Vagina (tissue), 2 donors: Measurements from ENCODE around the gene NFIA. TPM values are rescaled to one million over a fixed set of nuclear protein-coding genes. Genes with fewer than 3 reads are reported as not detected.

Experiments
- DNase-seq, 2 donors: peaks; one replicate each; pipeline ENCODE4 v3.0.0-alpha.2; 2017; ENCODE audit errors: extremely low spot score in 2 of 2
- H3K27ac ChIP-seq: fragments of 200-600 bp; sonication (generic); one replicate; pipeline ENCODE4 v1.5.1; 2019
- H3K27me3 ChIP-seq: fragments of 200-600 bp; sonication (generic); one replicate; pipeline ENCODE4 v1.5.1; 2019
- H3K36me3 ChIP-seq, 2 donors: fragments of 200-600 bp; sonication (generic); one replicate each; pipeline ENCODE4 v1.5.1; 2017 to 2019
- H3K4me1 ChIP-seq: fragments of 200-600 bp; sonication (generic); one replicate; pipeline ENCODE4 v1.5.1; 2019
- H3K4me3 ChIP-seq, 2 donors: fragments of 200-600 bp; sonication (generic); 1 replicate in 1 of 2; 2 replicates in 1 of 2; pipeline ENCODE4 v1.5.1; 2016 to 2019
- H3K9me3 ChIP-seq: fragments of 200-600 bp; sonication (generic); one replicate; pipeline ENCODE4 v1.5.1; 2019
- POLR2A ChIP-seq, 2 donors: fragments of 450-650 bp; IDR thresholded peaks; one replicate each; pipeline ENCODE4 v1.6.1; 2017; ENCODE audit warnings: antibody characterized with exemption in 2 of 2, mild to moderate bottlenecking in 2 of 2, moderate library complexity in 2 of 2
- POLR2AphosphoS5 ChIP-seq, 2 donors: sonication (generic); formaldehyde crosslinking; IDR thresholded peaks; one replicate each; pipeline ENCODE4 v1.9.0; 2017; ENCODE audit warnings: antibody characterized with exemption in 2 of 2, mild to moderate bottlenecking in 2 of 2, low read depth in 1 of 2; ENCODE audit not compliant: insufficient read depth in 1 of 2
- intact Hi-C: fragments of 100-400 bp; cut with DNase I; formaldehyde crosslinking; loops from one replicate; pipeline ENCODE4 v1.15.1; 2023
- total RNA-seq: library from RNA; depleted of rRNA; stranded (reverse); fragments of >200 nt; gene quantifications from one replicate; pipeline ENCODE4 v1.2.3, GENCODE V29; 2016
- TF ChIP-seq, protein P1 (sequence below), 3 experiments: fragments of 450-650 bp in 2 of 3; fragments of 200-600 bp in 1 of 3; sonication (generic) in 1 of 3; IDR thresholded peaks; one replicate each; pipeline ENCODE4 v1.5.1; 2017 to 2019; ENCODE audit warnings: antibody characterized with exemption in 3 of 3, mild to moderate bottlenecking in 2 of 3, moderate library complexity in 2 of 3

NFIA gene
- total RNA-seq, 1 donor from 2014 or later: 59.2 TPM

DNA sequence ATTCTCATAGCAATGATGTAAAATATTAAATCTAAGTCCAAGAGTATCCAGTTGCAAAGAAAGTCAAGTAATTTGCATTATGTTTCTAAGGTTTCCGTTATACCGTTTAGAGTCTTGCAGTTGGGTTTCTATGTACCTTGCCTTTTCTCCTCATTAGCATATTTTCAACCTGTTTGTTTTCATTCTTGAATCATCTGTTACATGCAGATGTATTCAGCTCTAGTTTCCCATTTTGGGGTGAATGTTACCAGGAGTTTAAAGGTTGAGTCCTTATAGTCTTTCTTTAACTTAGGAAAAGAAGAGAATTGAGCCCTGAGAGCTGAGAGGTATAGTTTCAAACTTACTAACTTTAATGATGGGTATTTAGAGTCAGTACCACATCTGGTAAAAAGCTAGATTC lies 139.9 kb downstream of the NFIA start:
- Histone ChIP-seq H3K9me3 (no peaks in the 10 kb centered on the region), H3K4me1 (peaks cover 42% of the 10 kb centered on the region), H3K27me3 (no peaks in the 10 kb centered on the region), H3K4me3 (no peak overlapping the region), H3K36me3 (no peaks in the 10 kb centered on the region), H3K27ac (no peak overlapping the region)
- no peak for DNase-seq
- intact Hi-C loops: no loop called here
- TF ChIP-seq, protein P1, sequence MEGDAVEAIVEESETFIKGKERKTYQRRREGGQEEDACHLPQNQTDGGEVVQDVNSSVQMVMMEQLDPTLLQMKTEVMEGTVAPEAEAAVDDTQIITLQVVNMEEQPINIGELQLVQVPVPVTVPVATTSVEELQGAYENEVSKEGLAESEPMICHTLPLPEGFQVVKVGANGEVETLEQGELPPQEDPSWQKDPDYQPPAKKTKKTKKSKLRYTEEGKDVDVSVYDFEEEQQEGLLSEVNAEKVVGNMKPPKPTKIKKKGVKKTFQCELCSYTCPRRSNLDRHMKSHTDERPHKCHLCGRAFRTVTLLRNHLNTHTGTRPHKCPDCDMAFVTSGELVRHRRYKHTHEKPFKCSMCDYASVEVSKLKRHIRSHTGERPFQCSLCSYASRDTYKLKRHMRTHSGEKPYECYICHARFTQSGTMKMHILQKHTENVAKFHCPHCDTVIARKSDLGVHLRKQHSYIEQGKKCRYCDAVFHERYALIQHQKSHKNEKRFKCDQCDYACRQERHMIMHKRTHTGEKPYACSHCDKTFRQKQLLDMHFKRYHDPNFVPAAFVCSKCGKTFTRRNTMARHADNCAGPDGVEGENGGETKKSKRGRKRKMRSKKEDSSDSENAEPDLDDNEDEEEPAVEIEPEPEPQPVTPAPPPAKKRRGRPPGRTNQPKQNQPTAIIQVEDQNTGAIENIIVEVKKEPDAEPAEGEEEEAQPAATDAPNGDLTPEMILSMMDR (IDR thresholded peaks at IDR 0.05): no peak
- TF ChIP-seq POLR2AphosphoS5 (IDR thresholded peaks at IDR 0.05; ENCODE audit: insufficient read depth in 1 of 2, low read depth in 1 of 2): no peak
- no peak for TF ChIP-seq POLR2A (IDR thresholded peaks at IDR 0.05)

DNA sequence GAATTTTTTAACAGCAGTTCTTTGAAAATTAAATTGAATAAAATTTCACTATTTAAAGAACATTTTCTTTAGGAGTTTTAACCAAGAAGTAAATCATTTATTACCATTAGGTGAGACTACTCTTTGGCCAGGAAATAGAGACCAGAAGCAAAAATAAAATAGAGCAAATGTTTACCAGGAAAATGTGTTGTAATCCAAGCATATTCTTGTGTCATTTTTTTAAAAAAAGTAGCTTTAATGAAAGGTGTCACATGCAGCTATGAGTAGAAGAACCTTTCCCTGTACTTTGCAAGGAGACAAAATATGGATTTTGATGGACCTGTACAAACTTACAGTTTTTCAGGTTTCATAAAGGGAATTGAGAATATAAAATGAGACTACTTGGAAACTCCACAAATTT lies 140.8 kb downstream of the NFIA start:
- H3K36me3 ChIP-seq: no peaks in the 10 kb centered on the region
- peaks cover 49% of the 10 kb centered on the region for H3K4me1 ChIP-seq
- intact Hi-C loops: no loop called here
- no peak overlapping the region for H3K27ac ChIP-seq
- TF ChIP-seq POLR2A (IDR thresholded peaks at IDR 0.05) (no peak), POLR2AphosphoS5 (IDR thresholded peaks at IDR 0.05; ENCODE audit: insufficient read depth in 1 of 2, low read depth in 1 of 2) (no peak)
- TF ChIP-seq, protein P1 (IDR thresholded peaks at IDR 0.05): no peak
- DNase-seq: no peak
- no peaks in the 10 kb centered on the region for H3K27me3 ChIP-seq
- H3K4me3 ChIP-seq: no peak overlapping the region
- H3K9me3 ChIP-seq: no peaks in the 10 kb centered on the region

DNA sequence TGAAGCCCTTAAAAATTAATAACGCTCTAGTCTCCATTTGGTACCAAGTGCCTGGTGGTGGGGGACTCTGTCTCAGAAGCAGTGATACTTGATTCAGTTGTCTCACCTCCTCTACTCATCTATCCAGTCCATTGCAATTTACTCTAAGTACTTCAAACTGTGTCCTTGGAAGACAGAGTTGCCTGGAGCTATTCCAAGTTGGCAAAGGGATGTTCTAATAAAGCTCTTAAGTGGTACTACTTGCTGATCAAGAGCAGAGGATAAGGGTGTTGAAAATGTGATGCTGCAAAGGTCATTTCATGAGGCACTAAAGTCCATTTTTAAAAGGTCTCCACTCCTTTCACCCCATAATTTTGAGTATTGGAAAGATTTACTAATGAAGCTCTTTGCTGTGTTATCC lies 142.2 kb downstream of the NFIA start:
- Histone ChIP-seq H3K27ac (no peak overlapping the region), H3K4me1 (peaks cover 53% of the 10 kb centered on the region)

DNA sequence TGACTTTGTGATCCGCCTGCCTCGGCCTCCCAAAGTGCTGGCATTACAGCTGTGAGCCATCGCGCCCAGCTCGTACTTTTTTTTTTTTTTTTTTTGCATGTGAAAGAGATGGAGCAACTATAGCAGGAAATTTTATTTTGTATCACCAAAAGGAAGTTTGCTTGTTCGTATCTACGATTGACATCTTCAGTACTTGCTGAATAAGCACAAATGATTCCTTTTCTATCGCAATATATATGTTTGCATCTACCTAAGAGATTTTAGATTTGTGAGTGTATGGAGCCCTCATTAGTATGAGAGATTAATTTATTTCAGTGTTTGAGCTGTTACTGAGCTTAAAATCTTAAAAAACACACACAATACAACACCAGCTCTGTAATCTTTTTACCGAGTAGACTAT lies 143.1 kb downstream of the NFIA start:
- no peak overlapping the region for H3K27ac ChIP-seq
- DNase-seq: no peak
- H3K4me1 ChIP-seq: peaks cover 53% of the 10 kb centered on the region
- TF ChIP-seq POLR2AphosphoS5 (IDR thresholded peaks at IDR 0.05; ENCODE audit: insufficient read depth in 1 of 2, low read depth in 1 of 2): no peak
- TF ChIP-seq, protein P1 (IDR thresholded peaks at IDR 0.05): no peak
- TF ChIP-seq POLR2A (IDR thresholded peaks at IDR 0.05): no peak
- intact Hi-C loops: no loop called here
- no peaks in the 10 kb centered on the region for H3K27me3 ChIP-seq
- H3K9me3 ChIP-seq: no peaks in the 10 kb centered on the region
- no peak overlapping the region for H3K4me3 ChIP-seq
- H3K36me3 ChIP-seq: no peaks in the 10 kb centered on the region

More for the DNA sequence above, 142.2 kb downstream of the NFIA start:
- intact Hi-C loops: no loop called here
- no peak overlapping the region for H3K4me3 ChIP-seq
- TF ChIP-seq, protein P1 (IDR thresholded peaks at IDR 0.05): no peak
- TF ChIP-seq POLR2A (IDR thresholded peaks at IDR 0.05) (no peak), POLR2AphosphoS5 (IDR thresholded peaks at IDR 0.05; ENCODE audit: insufficient read depth in 1 of 2, low read depth in 1 of 2) (no peak)
- no peaks in the 10 kb centered on the region for H3K27me3 ChIP-seq
- no peaks in the 10 kb centered on the region for H3K9me3 ChIP-seq
- DNase-seq: no peak
- no peaks in the 10 kb centered on the region for H3K36me3 ChIP-seq

DNA sequence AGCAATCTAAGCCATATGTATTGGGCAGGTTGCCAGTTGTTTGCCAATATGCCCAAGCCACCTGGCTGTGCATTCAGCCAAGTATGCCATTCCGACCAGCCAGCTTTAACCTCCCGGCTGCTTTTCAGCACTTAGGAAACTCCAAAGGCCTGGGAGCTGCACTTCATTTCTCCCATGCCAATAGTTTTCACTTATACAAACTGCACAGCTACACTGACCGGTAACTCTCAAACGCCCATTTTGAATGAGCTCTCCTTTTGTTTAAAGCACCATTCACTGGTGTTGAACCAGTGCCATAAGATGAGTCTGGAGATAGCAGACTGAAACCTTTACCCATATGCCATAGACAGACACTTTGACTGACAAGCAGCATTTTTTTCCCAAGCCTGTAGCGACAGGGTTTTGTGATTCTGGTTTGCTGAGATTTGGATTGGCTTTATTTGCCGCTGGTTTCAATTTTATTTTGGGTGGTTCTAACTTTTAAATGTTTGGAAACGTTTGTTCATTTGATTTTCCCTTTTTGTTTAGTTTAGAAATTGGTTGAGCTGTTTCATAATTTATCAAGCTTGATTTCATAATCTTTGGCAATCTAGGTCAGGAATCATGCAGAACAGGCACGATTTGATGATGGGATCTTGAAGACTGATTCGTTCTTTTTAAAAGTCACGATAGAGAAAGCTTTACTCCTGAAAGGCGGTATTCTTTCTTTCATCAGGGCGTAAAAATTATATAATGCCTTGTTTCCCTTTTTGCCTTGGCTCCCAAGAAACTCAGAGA lies 144.6 kb downstream of the NFIA start:
- H3K27me3 ChIP-seq: no peaks in the 10 kb centered on the region
- intact Hi-C loops: no loop called here
- peaks cover 48% of the 10 kb centered on the region for H3K4me1 ChIP-seq
- no peaks in the 10 kb centered on the region for H3K9me3 ChIP-seq
- no peaks in the 10 kb centered on the region for H3K36me3 ChIP-seq
- DNase-seq: no peak
- TF ChIP-seq POLR2AphosphoS5 (IDR thresholded peaks at IDR 0.05; ENCODE audit: insufficient read depth in 1 of 2, low read depth in 1 of 2): peak in 1 of 2 donors; percentile 25
- TF ChIP-seq, protein P1 (IDR thresholded peaks at IDR 0.05): no peak
- peak overlapping the region; percentile 43 for H3K27ac ChIP-seq
- peak overlapping the region; percentile 19 for H3K4me3 ChIP-seq
